Upper lobe of right lung (tissue), 1 donor: ENCODE measurements around the gene CST11. TPM values are rescaled to one million over a fixed set of nuclear protein-coding genes. Genes with fewer than 3 reads are reported as not detected.

Experiments used
- ATAC-seq: fragments of 200-7000 bp; cut with Tn5 transposase; one replicate; pipeline ENCODE4 v1.9.1; 2020; ENCODE audit warnings: mild to moderate bottlenecking, moderate library complexity
- DNase-seq: peaks from one replicate; pipeline ENCODE4 v3.0.0-alpha.2; 2020
- H3K27ac ChIP-seq: fragments of 200-600 bp; one replicate; pipeline ENCODE4 v1.8.0; 2022
- H3K27me3 ChIP-seq: fragments of 200-600 bp; one replicate; pipeline ENCODE4 v1.8.0; 2022; ENCODE audit warnings: mild to moderate bottlenecking
- H3K36me3 ChIP-seq: fragments of 200-600 bp; one replicate; pipeline ENCODE4 v1.8.0; 2022
- H3K4me1 ChIP-seq: fragments of 200-600 bp; one replicate; pipeline ENCODE4 v1.8.0; 2022
- H3K4me3 ChIP-seq: fragments of 200-600 bp; one replicate; pipeline ENCODE4 v1.8.0; 2022; ENCODE audit warnings: mild to moderate bottlenecking
- H3K9me3 ChIP-seq: fragments of 200-600 bp; one replicate; pipeline ENCODE4 v1.8.0; 2022
- CTCF ChIP-seq: fragments of 200-600 bp; IDR thresholded peaks from one replicate; pipeline ENCODE4 v1.8.0; 2022; ENCODE audit warnings: antibody characterized with exemption
- intact Hi-C: fragments of 100-400 bp; cut with DNase I; formaldehyde crosslinking; loops from one replicate; pipeline ENCODE4 v1.11.0; 2022
- total RNA-seq: library from RNA; stranded (reverse); fragmentation: NEBNext Ultra II Directional; extraction: Animal tissue kit (Norgen Biotek cat#: 25700); gene quantifications from one replicate; pipeline ENCODE4 v1.2.1, GENCODE V29; 2021
- donor health status: DM: no; HTN: yes; CAD: no; lungs with severe emphysema.

Gene CST11
- total RNA-seq, 1 donor from 2014 or later: not detected

- H3K36me3 ChIP-seq: no peaks in the 10 kb centered on the region
- DNase-seq (no peak), ATAC-seq (no peak)
- H3K4me3 ChIP-seq: no peak overlapping the region
- no peaks in the 10 kb centered on the region for H3K9me3 ChIP-seq
- intact Hi-C loops: no loop called here
- H3K4me1 ChIP-seq: peaks cover 30% of the 10 kb centered on the region
- no peaks in the 10 kb centered on the region for H3K27me3 ChIP-seq
- TF ChIP-seq CTCF: no peak
- no peak overlapping the region for H3K27ac ChIP-seq
Measured at GRCh38 chr20:23415959-23416583, 36.6 kb downstream of the CST11 start.

GRCh38 chr20:23415555-23415954 lies 37.1 kb downstream of the CST11 start:
- no peak overlapping the region for H3K27ac ChIP-seq
- no peak for TF ChIP-seq CTCF
- ATAC-seq (no peak), DNase-seq (no peak)
- no peaks in the 10 kb centered on the region for H3K9me3 ChIP-seq
- no peak overlapping the region for H3K4me3 ChIP-seq
- intact Hi-C loops: no loop called here
- H3K36me3 ChIP-seq: no peaks in the 10 kb centered on the region
- peaks cover 30% of the 10 kb centered on the region for H3K4me1 ChIP-seq
- H3K27me3 ChIP-seq: no peaks in the 10 kb centered on the region

GRCh38 chr20:23414526-23415188 lies 38.0 kb downstream of the CST11 start:
- ATAC-seq: no peak
- H3K36me3 ChIP-seq: no peaks in the 10 kb centered on the region
- no peak for DNase-seq
- no peaks in the 10 kb centered on the region for H3K27me3 ChIP-seq
- intact Hi-C loops: no loop called here
- H3K27ac ChIP-seq: no peak overlapping the region
- H3K9me3 ChIP-seq: no peaks in the 10 kb centered on the region
- H3K4me3 ChIP-seq: no peak overlapping the region
- no peak for TF ChIP-seq CTCF
- H3K4me1 ChIP-seq: peaks cover 30% of the 10 kb centered on the region

DNA sequence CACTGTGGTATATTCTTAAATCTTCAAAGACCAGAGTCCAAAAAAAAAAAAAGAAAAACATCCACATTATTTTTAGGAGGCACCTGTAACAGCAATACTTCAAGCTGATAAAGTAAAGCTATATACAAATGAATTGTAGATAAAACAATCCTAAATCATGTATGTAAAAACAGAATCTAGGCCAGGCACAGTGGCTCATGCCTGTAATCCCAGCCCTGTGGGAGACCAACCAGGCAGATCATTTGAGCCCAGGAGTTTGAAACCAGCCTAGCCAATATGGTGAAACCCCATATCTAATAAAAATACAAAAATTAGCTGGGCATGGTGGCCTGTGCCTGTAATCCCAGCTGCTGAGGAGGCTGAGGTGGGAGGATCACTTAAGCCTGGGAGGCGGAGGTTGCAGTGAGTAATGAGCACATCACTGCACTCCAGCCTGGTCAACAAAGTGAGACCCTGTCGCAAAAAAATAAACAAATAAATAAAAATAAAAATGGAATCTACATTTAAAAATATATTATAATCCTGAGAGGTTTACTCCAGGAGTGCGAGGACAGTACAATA lies 38.7 kb downstream of the CST11 start:
- Histone ChIP-seq H3K36me3 (no peaks in the 10 kb centered on the region), H3K27ac (no peak overlapping the region), H3K4me1 (peaks cover 24% of the 10 kb centered on the region), H3K4me3 (no peak overlapping the region), H3K9me3 (no peaks in the 10 kb centered on the region), H3K27me3 (no peaks in the 10 kb centered on the region)
- TF ChIP-seq CTCF: no peak
- DNase-seq (no peak), ATAC-seq (no peak)
- intact Hi-C loops: no loop called here

GRCh38 chr20:23412026-23412425 lies 40.6 kb downstream of the CST11 start:
- Histone ChIP-seq H3K4me1 (peaks cover 11% of the 10 kb centered on the region), H3K36me3 (no peaks in the 10 kb centered on the region), H3K9me3 (no peaks in the 10 kb centered on the region), H3K27ac (no peak overlapping the region), H3K27me3 (no peaks in the 10 kb centered on the region), H3K4me3 (no peak overlapping the region)
- TF ChIP-seq CTCF: no peak
- ATAC-seq (peak; percentile 66), DNase-seq (no peak)
- intact Hi-C loops: no loop called here
